Liver (tissue), 9 donors: Measurements from ENCODE around the gene MGA. TPM values are rescaled to one million over a fixed set of nuclear protein-coding genes. Genes with fewer than 3 reads are reported as not detected.

Experiments
- DNase-seq: peaks from one replicate; pipeline ENCODE4 v3.0.0-alpha.2; 2017; ENCODE audit warnings: low spot score
- H3K27ac ChIP-seq, 2 donors: one replicate each; pipeline ENCODE4 v1.7.0; 2013; ENCODE audit warnings: inconsistent platforms in 2 of 2, low read length in 2 of 2, control low read depth in 1 of 2, low read depth in 1 of 2, mild to moderate bottlenecking in 1 of 2
- H3K27me3 ChIP-seq, 4 donors: one replicate each; pipeline versions ENCODE4 v1.6.1 to v1.7.0; 2013; ENCODE audit warnings: low read length in 3 of 4, inconsistent platforms in 1 of 4, mild to moderate bottlenecking in 1 of 4, moderate library complexity in 1 of 4; ENCODE audit not compliant: control insufficient read depth in 4 of 4, insufficient read depth in 4 of 4
- H3K36me3 ChIP-seq, 4 donors: one replicate each; pipeline versions ENCODE4 v1.6.1 to v1.7.0; 2013; ENCODE audit warnings: low read length in 3 of 4, mild to moderate bottlenecking in 3 of 4, low read depth in 1 of 4, moderate library complexity in 1 of 4; ENCODE audit not compliant: control insufficient read depth in 4 of 4, insufficient read depth in 3 of 4
- H3K4me1 ChIP-seq, 4 donors: one replicate each; pipeline versions ENCODE4 v1.6.1 to v1.7.0; 2013; ENCODE audit warnings: low read length in 3 of 4, mild to moderate bottlenecking in 3 of 4, moderate library complexity in 1 of 4; ENCODE audit not compliant: control insufficient read depth in 4 of 4, insufficient read depth in 4 of 4
- H3K4me3 ChIP-seq, 3 donors: one replicate each; pipeline versions ENCODE4 v1.6.1 to v1.7.0; 2013; ENCODE audit warnings: low read length in 3 of 3, control low read depth in 1 of 3, low read depth in 1 of 3, mild to moderate bottlenecking in 1 of 3
- H3K9ac ChIP-seq, 2 donors: one replicate each; pipeline ENCODE4 v1.7.0; 2013; ENCODE audit warnings: low read length in 2 of 2, mild to moderate bottlenecking in 2 of 2, moderate library complexity in 2 of 2, control low read depth in 1 of 2, low read depth in 1 of 2
- H3K9me3 ChIP-seq, 4 donors: one replicate each; pipeline versions ENCODE4 v1.6.1 to v1.7.0; 2013; ENCODE audit warnings: low read length in 3 of 4; ENCODE audit not compliant: control insufficient read depth in 4 of 4
- ATF3 ChIP-seq: IDR thresholded peaks from 2 replicates; pipeline ENCODE4 v1.6.1; 2016; ENCODE audit warnings: antibody characterized with exemption
- CTCF ChIP-seq: fragments of 150-350 bp; IDR thresholded peaks from 2 replicates; pipeline ENCODE4 v1.5.1; 2017; ENCODE audit warnings: improper control_type of control experiment, low read depth, low read length; ENCODE audit not compliant: missing input control
- EGR1 ChIP-seq, 2 donors: IDR thresholded peaks; 2 replicates each; pipeline ENCODE4 v1.6.1; 2016 to 2018; ENCODE audit warnings: antibody characterized with exemption in 2 of 2, low read depth in 2 of 2
- FOXA1 ChIP-seq: IDR thresholded peaks from 2 replicates; pipeline ENCODE4 v1.6.1; 2016; ENCODE audit warnings: antibody characterized with exemption
- FOXA2 ChIP-seq: IDR thresholded peaks from 2 replicates; pipeline ENCODE4 v1.6.1; 2016; ENCODE audit warnings: antibody characterized with exemption
- GABPA ChIP-seq, 2 donors: IDR thresholded peaks in 1 of 2; conservative IDR thresholded peaks in 1 of 2; 2 replicates each; pipeline ENCODE4 v1.6.1; 2016; ENCODE audit warnings: antibody characterized with exemption in 2 of 2, mild to moderate bottlenecking in 1 of 2, moderate library complexity in 1 of 2
- HNF4A ChIP-seq, 2 donors: conservative IDR thresholded peaks; 2 replicates each; pipeline ENCODE4 v1.6.1; 2016; ENCODE audit warnings: antibody characterized with exemption in 2 of 2, mild to moderate bottlenecking in 2 of 2
- HNF4G ChIP-seq: IDR thresholded peaks from 2 replicates; pipeline ENCODE4 v1.6.1; 2016; ENCODE audit warnings: antibody characterized with exemption
- JUND ChIP-seq, 2 donors: IDR thresholded peaks; 2 replicates each; pipeline ENCODE4 v1.6.1; 2016; ENCODE audit warnings: antibody characterized with exemption in 2 of 2
- NR2F2 ChIP-seq: IDR thresholded peaks from 2 replicates; pipeline ENCODE4 v1.6.1; 2016; ENCODE audit warnings: antibody characterized with exemption
- RAD21 ChIP-seq, 2 donors: IDR thresholded peaks; 2 replicates each; pipeline ENCODE4 v1.6.1; 2016; ENCODE audit warnings: antibody characterized with exemption in 2 of 2, mild to moderate bottlenecking in 2 of 2
- RXRA ChIP-seq, 2 donors: IDR thresholded peaks; 2 replicates each; pipeline ENCODE4 v1.6.1; 2017 to 2018; ENCODE audit warnings: antibody characterized with exemption in 2 of 2, mild to moderate bottlenecking in 1 of 2
- SP1 ChIP-seq: IDR thresholded peaks from 2 replicates; pipeline ENCODE4 v1.6.1; 2018; ENCODE audit warnings: antibody characterized with exemption, mild to moderate bottlenecking
- TAF1 ChIP-seq: conservative IDR thresholded peaks from 2 replicates; pipeline ENCODE4 v1.6.1; 2016; ENCODE audit warnings: antibody characterized with exemption, mild to moderate bottlenecking
- YY1 ChIP-seq: IDR thresholded peaks from 2 replicates; pipeline ENCODE4 v1.6.1; 2016; ENCODE audit warnings: antibody characterized with exemption, mild to moderate bottlenecking
- ZBTB33 ChIP-seq: IDR thresholded peaks from 2 replicates; pipeline ENCODE4 v1.6.1; 2016; ENCODE audit warnings: antibody characterized with exemption
- WGBS: extraction: QIAGEN DNeasy Blood & Tissue Kit; methylation state at CpG from one replicate; pipeline ENCODE4 v1.1.7; 2013; 5-methylcytosine and 5-hydroxymethylcytosine counted together
- polyA plus RNA-seq, 2 donors: library from polyadenylated mRNA; stranded (reverse) in 1 of 2; unstranded in 1 of 2; fragments of 200-250 nt in 1 of 2; fragments of >200 nt in 1 of 2; fragmentation: Nextera tagmentation in 1 of 2; extraction: Ambion mirVana in 1 of 2; gene quantifications; one replicate each; pipeline versions ENCODE4 v1.2.1 to v1.2.3, GENCODE V29; 2013 to 2015
- total RNA-seq, 2 donors: library from RNA; depleted of rRNA; stranded (reverse); fragments of >200 nt; gene quantifications; one replicate each; pipeline ENCODE4 v1.2.3, GENCODE V29; 2014
- TF ChIP-seq, protein P1 (sequence below): IDR thresholded peaks from 2 replicates; pipeline ENCODE4 v1.6.1; 2016; ENCODE audit warnings: antibody characterized with exemption, mild to moderate bottlenecking
- TF ChIP-seq, protein P2 (sequence below): IDR thresholded peaks from 2 replicates; pipeline ENCODE4 v1.6.1; 2016; ENCODE audit warnings: antibody characterized with exemption
- donor health status: healthy.
- donor health status: healthy.
- donor health status: healthy.
- donor health status: healthy.
- donor health status: healthy.

Gene MGA
- total and polyA plus RNA-seq, 4 donors = 2.1 to 33.5 (median 13.2) TPM

DNA sequence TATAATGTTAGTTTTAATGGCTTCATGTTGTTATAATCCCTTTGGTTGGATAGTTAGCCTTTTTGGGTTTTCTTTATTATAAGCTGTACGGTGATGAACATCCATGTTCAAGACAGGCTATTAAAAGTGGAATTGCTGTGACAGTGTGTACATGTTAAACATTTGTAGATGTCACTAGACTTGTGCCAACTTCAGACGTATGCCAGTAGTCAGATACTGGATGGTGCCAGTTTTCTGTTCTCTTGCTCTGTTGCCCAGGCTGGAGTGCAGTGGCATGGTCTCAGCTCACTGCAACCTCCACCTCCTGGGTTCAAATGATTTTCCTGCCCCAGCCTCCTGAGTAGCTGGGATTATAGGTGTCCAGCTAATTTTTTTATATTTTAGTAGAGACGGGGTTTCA is 54.1 kb downstream of the MGA start:
- Histone ChIP-seq H3K4me3 (no peak overlapping the region), H3K9me3 (no peaks in the 10 kb centered on the region), H3K9ac (no peak overlapping the region), H3K36me3 (peaks cover 3 to 22% (median 18%) of the 10 kb centered on the region in 4 donors), H3K27me3 (no peaks in the 10 kb centered on the region), H3K4me1 (no peaks in the 10 kb centered on the region), H3K27ac (no peak overlapping the region)
- WGBS = 79% methylated on average over 3 of the region's 3 CpGs
- TF ChIP-seq HNF4A (conservative IDR thresholded peaks at IDR 0.05) (no peak), HNF4G (no peak), FOXA2 (no peak)
- DNase-seq = no peak

GRCh38 chr15:41716864-41717263 is 56.7 kb downstream of the MGA start:
- Histone ChIP-seq H3K9ac (no peak overlapping the region), H3K9me3 (no peaks in the 10 kb centered on the region), H3K27me3 (no peaks in the 10 kb centered on the region), H3K27ac (no peak overlapping the region), H3K36me3 (peaks cover 0 to 9% (median under 1%) of the 10 kb centered on the region in 4 donors), H3K4me3 (no peak overlapping the region), H3K4me1 (no peaks in the 10 kb centered on the region)
- DNase-seq = no peak
- TF ChIP-seq RXRA (IDR thresholded peaks at IDR 0.05) (no peak), SP1 (no peak), TAF1 (no peak)
- TF ChIP-seq, protein P1, sequence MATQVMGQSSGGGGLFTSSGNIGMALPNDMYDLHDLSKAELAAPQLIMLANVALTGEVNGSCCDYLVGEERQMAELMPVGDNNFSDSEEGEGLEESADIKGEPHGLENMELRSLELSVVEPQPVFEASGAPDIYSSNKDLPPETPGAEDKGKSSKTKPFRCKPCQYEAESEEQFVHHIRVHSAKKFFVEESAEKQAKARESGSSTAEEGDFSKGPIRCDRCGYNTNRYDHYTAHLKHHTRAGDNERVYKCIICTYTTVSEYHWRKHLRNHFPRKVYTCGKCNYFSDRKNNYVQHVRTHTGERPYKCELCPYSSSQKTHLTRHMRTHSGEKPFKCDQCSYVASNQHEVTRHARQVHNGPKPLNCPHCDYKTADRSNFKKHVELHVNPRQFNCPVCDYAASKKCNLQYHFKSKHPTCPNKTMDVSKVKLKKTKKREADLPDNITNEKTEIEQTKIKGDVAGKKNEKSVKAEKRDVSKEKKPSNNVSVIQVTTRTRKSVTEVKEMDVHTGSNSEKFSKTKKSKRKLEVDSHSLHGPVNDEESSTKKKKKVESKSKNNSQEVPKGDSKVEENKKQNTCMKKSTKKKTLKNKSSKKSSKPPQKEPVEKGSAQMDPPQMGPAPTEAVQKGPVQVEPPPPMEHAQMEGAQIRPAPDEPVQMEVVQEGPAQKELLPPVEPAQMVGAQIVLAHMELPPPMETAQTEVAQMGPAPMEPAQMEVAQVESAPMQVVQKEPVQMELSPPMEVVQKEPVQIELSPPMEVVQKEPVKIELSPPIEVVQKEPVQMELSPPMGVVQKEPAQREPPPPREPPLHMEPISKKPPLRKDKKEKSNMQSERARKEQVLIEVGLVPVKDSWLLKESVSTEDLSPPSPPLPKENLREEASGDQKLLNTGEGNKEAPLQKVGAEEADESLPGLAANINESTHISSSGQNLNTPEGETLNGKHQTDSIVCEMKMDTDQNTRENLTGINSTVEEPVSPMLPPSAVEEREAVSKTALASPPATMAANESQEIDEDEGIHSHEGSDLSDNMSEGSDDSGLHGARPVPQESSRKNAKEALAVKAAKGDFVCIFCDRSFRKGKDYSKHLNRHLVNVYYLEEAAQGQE = no peak

DNA sequence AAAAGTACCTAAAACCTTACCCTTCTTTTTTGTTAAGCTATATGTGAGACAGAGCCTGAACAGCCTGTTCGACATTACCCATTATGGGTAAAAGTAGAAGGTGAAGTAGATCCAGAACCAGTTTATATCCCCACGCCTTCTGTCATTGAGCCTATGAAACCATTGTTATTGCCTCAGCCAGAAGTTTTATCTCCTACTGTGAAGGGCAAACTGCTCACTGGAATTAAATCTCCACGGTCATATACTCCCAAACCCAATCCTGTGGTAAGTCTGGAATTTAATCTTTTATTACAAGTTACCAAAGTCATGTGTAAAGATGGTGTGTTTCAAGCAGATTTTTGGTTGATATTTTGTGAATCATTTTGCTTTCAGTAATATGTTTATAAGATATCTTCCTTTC is 66.9 kb downstream of the MGA start:
- Histone ChIP-seq H3K36me3 (peaks cover 0 to 10% (median 3%) of the 10 kb centered on the region in 4 donors), H3K27me3 (no peaks in the 10 kb centered on the region), H3K27ac (no peak overlapping the region), H3K4me3 (no peak overlapping the region), H3K9me3 (no peaks in the 10 kb centered on the region), H3K4me1 (no peaks in the 10 kb centered on the region), H3K9ac (no peak overlapping the region)
- WGBS = 95% methylated on average over 3 of the region's 3 CpGs
- no peak for DNase-seq
- no peak for TF ChIP-seq TAF1
- no peak for TF ChIP-seq YY1
- TF ChIP-seq, protein P1 = no peak
- no peak for TF ChIP-seq GABPA (IDR thresholded peaks at IDR 0.05 in 1 of 2, conservative IDR thresholded peaks at IDR 0.05 in 1 of 2)
- no peak for TF ChIP-seq EGR1 (IDR thresholded peaks at IDR 0.05; ENCODE audit: low read depth in 2 of 2)
- TF ChIP-seq ZBTB33 = no peak
- no peak for TF ChIP-seq JUND (IDR thresholded peaks at IDR 0.05)
- TF ChIP-seq RAD21 (IDR thresholded peaks at IDR 0.05) = no peak
- TF ChIP-seq HNF4G = no peak
- no peak for TF ChIP-seq RXRA (IDR thresholded peaks at IDR 0.05)
- TF ChIP-seq NR2F2 = no peak
- TF ChIP-seq SP1 = no peak
- TF ChIP-seq, protein P2, sequence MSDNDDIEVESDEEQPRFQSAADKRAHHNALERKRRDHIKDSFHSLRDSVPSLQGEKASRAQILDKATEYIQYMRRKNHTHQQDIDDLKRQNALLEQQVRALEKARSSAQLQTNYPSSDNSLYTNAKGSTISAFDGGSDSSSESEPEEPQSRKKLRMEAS = no peak
- TF ChIP-seq ATF3 = no peak
- TF ChIP-seq FOXA2 = no peak
- no peak for TF ChIP-seq FOXA1
- TF ChIP-seq CTCF = no peak
